ENCODE results near the gene RGS8.
"Not testable (repeated sequence)": the region's sequence is repeated elsewhere in the genome, so short reads cannot be mapped to it uniquely, and the experiment has no call there.

RGS8 gene

DNA sequence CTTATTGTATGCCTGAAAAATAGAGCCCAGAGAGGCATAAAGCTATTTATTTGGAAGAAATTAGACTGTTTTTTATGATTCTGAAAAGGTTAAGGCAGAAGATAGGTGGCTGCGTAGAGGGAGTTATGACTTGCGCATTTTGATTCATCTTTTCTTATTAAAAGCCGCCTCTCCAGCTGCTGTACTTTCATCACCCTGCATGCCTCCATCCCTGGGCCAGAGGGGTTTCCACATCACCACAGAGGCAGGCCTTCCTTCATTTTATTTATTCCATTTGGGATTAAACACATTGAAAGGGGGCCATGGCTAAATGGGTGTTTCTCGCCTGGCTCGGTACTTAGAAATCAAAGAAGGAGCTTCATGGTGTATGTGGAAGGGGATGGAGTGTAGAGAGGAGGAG, 14.6 kb upstream of the RGS8 start:
- H3K36me3 ChIP-seq (ENCODE audit: control insufficient read depth, insufficient read depth, low read length) = no peaks in the 10 kb centered on the region
- H3K27me3 ChIP-seq (ENCODE audit: control insufficient read depth, insufficient read depth, low read length) = no peaks in the 10 kb centered on the region
- H3K9ac ChIP-seq (ENCODE audit: low read length) = no peak overlapping the region
- no peaks in the 10 kb centered on the region for H3K9me3 ChIP-seq (ENCODE audit: control insufficient read depth, low read length)
- peaks cover 23% of the 10 kb centered on the region for H3K4me1 ChIP-seq (ENCODE audit: control insufficient read depth, insufficient read depth, low read length)
- H3K4me3 ChIP-seq (ENCODE audit: low read length) = no peak overlapping the region

DNA sequence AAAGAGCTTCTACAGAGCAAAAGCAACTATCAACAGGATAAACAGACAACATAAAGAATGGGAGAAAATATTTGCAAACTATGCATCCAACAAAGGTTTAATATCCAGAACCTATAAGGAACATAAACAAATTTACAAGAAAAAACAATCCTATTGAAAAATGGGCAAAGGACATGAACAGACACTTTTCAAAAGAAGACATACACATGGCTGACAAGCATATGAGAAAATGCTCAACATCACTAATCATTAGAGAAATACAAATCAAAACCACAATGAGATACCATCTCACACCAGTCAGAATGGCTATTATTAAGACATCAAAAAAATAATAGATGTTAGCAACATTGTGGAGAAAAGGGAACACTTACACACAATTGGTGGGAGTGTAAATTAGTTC, 8.8 kb upstream of the RGS8 start:
- not testable (repeated sequence) for H3K27me3 ChIP-seq (ENCODE audit: control insufficient read depth, insufficient read depth, low read length); H3K4me3 ChIP-seq (ENCODE audit: low read length); H3K9ac ChIP-seq (ENCODE audit: low read length); H3K9me3 ChIP-seq (ENCODE audit: control insufficient read depth, low read length); H3K36me3 ChIP-seq (ENCODE audit: control insufficient read depth, insufficient read depth, low read length)
- peaks cover 34% of the 10 kb centered on the region for H3K4me1 ChIP-seq (ENCODE audit: control insufficient read depth, insufficient read depth, low read length)

GRCh38 chr1:182690886-182691443, 6.6 kb upstream of the RGS8 start:
- no peak overlapping the region for H3K4me3 ChIP-seq (ENCODE audit: low read length)
- no peaks in the 10 kb centered on the region for H3K36me3 ChIP-seq (ENCODE audit: control insufficient read depth, insufficient read depth, low read length)
- H3K9me3 ChIP-seq (ENCODE audit: control insufficient read depth, low read length) = no peaks in the 10 kb centered on the region
- H3K27me3 ChIP-seq (ENCODE audit: control insufficient read depth, insufficient read depth, low read length) = no peaks in the 10 kb centered on the region
- no peak overlapping the region for H3K9ac ChIP-seq (ENCODE audit: low read length)
- H3K4me1 ChIP-seq (ENCODE audit: control insufficient read depth, insufficient read depth, low read length) = peaks cover 45% of the 10 kb centered on the region

DNA sequence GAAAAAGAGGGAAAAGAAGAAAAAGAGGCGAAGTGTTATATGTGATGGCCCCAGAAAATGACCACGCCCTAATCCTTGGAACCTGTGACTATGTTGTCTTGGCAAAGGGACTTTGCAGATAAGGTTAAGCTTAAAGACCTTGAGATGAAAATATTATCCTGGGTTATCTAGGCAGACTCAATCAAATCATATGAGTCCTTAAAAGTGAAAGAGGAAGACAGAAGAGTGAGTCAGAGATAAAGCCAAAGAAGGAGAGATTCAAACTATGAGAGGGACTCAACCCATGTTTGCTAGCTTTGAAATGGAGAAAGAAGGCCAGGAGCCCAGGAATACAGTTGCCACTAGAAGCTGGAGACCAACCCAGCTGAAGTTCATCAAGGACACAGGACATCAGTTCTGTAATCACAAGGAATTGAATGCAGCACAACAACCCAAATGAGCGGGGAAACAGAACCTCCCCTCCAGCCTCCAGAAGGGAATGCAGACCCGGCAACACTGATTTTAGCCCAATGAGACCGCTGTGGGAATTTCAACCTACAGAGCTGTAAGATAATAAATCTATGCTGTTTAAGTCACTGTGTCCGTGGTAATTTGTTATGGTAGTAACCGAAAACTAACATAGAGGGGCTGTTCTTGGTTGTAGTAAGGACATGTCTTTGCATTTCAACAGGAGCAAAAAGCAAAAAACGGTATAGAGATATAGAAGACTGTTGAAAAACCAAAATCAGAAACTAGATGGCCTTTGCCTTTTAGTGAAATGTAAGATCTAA, 4.2 kb upstream of the RGS8 start:
- Histone ChIP-seq H3K36me3 (ENCODE audit: control insufficient read depth, insufficient read depth, low read length) (no peaks in the 10 kb centered on the region), H3K4me1 (ENCODE audit: control insufficient read depth, insufficient read depth, low read length) (peaks cover 49% of the 10 kb centered on the region), H3K9ac (ENCODE audit: low read length) (no peak overlapping the region), H3K4me3 (ENCODE audit: low read length) (no peak overlapping the region), H3K9me3 (ENCODE audit: control insufficient read depth, low read length) (no peaks in the 10 kb centered on the region), H3K27me3 (ENCODE audit: control insufficient read depth, insufficient read depth, low read length) (no peaks in the 10 kb centered on the region)

DNA sequence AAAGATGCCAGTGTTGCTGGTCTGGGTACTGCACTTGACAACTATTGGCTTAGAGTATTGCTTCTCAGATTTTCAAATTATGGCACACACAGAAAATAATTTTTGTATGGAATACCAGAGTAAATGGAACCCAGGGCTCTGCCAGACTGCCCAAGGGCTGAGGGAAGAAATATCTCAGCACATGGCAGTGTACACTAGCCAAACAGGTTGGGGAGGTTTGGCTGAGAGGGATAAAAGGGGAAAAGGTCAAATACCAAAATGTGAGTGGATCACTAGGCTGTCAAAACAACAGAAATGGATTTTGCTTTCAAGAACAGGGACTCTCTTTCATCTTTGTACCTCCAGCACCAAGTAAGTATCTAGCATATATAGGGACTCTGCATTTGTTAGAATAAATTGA, 3.0 kb upstream of the RGS8 start:
- Histone ChIP-seq H3K4me1 (ENCODE audit: control insufficient read depth, insufficient read depth, low read length) (peaks cover 56% of the 10 kb centered on the region), H3K9ac (ENCODE audit: low read length) (no peak overlapping the region), H3K36me3 (ENCODE audit: control insufficient read depth, insufficient read depth, low read length) (no peaks in the 10 kb centered on the region), H3K9me3 (ENCODE audit: control insufficient read depth, low read length) (no peaks in the 10 kb centered on the region), H3K27me3 (ENCODE audit: control insufficient read depth, insufficient read depth, low read length) (no peaks in the 10 kb centered on the region), H3K4me3 (ENCODE audit: low read length) (no peak overlapping the region)

DNA sequence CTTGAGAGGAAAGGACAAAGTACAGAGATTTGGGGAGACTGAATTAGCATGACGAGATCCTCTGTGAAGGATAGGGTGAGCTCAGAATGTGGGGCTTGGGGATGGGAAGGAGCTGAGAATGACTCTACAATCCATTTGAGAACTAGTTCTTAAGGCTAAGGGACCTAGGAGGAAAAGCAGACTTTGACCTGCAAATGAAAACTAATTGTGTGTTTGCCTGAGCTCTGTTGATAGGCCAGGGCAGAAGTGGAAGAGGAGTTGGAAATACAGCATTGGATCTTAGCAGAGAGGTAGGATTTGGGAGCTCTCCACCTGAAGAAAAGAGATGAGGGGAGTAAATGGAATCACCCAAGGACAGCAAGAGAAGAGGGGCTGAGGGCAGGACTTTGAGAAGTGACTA, 2.1 kb upstream of the RGS8 start:
- H3K4me1 ChIP-seq (ENCODE audit: control insufficient read depth, insufficient read depth, low read length) = peaks cover 63% of the 10 kb centered on the region
- H3K4me3 ChIP-seq (ENCODE audit: low read length) = no peak overlapping the region
- H3K9me3 ChIP-seq (ENCODE audit: control insufficient read depth, low read length) = no peaks in the 10 kb centered on the region
- no peaks in the 10 kb centered on the region for H3K27me3 ChIP-seq (ENCODE audit: control insufficient read depth, insufficient read depth, low read length)
- H3K9ac ChIP-seq (ENCODE audit: low read length) = no peak overlapping the region
- no peaks in the 10 kb centered on the region for H3K36me3 ChIP-seq (ENCODE audit: control insufficient read depth, insufficient read depth, low read length)

GRCh38 chr1:182685215-182685614, 828 bp upstream of the RGS8 start:
- no peaks in the 10 kb centered on the region for H3K27me3 ChIP-seq (ENCODE audit: control insufficient read depth, insufficient read depth, low read length)
- no peak overlapping the region for H3K9ac ChIP-seq (ENCODE audit: low read length)
- no peaks in the 10 kb centered on the region for H3K9me3 ChIP-seq (ENCODE audit: control insufficient read depth, low read length)
- peaks cover 76% of the 10 kb centered on the region for H3K4me1 ChIP-seq (ENCODE audit: control insufficient read depth, insufficient read depth, low read length)
- H3K36me3 ChIP-seq (ENCODE audit: control insufficient read depth, insufficient read depth, low read length) = no peaks in the 10 kb centered on the region
- no peak overlapping the region for H3K4me3 ChIP-seq (ENCODE audit: low read length)

- H3K4me1 ChIP-seq (ENCODE audit: control insufficient read depth, insufficient read depth, low read length) = peaks cover 70% of the 10 kb centered on the region
- H3K4me3 ChIP-seq (ENCODE audit: low read length) = no peak overlapping the region
- H3K9me3 ChIP-seq (ENCODE audit: control insufficient read depth, low read length) = no peaks in the 10 kb centered on the region
Observed at GRCh38 chr1:182682898-182683501, 1.4 kb downstream of the RGS8 start.

DNA sequence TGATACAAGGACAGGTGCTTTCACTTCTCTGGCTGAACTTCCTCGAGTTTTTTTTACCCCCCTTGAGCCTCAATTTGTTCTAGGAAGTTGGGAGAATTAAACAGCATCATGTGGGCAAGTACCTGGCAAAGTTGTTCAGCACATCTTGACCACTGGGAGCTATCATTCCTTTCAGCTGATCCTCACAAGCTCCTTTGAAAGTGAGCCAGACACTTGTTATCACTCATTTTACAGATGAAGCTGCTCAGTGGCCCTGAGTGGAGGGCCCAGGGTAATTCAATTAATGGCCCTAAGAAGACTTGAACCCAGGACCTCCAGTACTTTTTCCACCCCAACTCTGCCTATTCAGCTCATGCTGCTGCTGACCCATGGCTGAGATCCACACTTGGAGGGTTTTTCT, 2.0 kb downstream of the RGS8 start:
- H3K27me3 ChIP-seq (ENCODE audit: control insufficient read depth, insufficient read depth, low read length) = no peaks in the 10 kb centered on the region
- peaks cover 64% of the 10 kb centered on the region for H3K4me1 ChIP-seq (ENCODE audit: control insufficient read depth, insufficient read depth, low read length)
- H3K9ac ChIP-seq (ENCODE audit: low read length) = no peak overlapping the region
- no peak overlapping the region for H3K4me3 ChIP-seq (ENCODE audit: low read length)
- no peaks in the 10 kb centered on the region for H3K9me3 ChIP-seq (ENCODE audit: control insufficient read depth, low read length)
- no peaks in the 10 kb centered on the region for H3K36me3 ChIP-seq (ENCODE audit: control insufficient read depth, insufficient read depth, low read length)

More at GRCh38 chr1:182682898-182683501, 1.4 kb downstream of the RGS8 start:
- H3K36me3 ChIP-seq (ENCODE audit: control insufficient read depth, insufficient read depth, low read length) = no peaks in the 10 kb centered on the region
- H3K27me3 ChIP-seq (ENCODE audit: control insufficient read depth, insufficient read depth, low read length) = no peaks in the 10 kb centered on the region
- no peak overlapping the region for H3K9ac ChIP-seq (ENCODE audit: low read length)

GRCh38 chr1:182681568-182681912, 2.8 kb downstream of the RGS8 start:
- Histone ChIP-seq H3K4me1 (ENCODE audit: control insufficient read depth, insufficient read depth, low read length) (peaks cover 56% of the 10 kb centered on the region), H3K9ac (ENCODE audit: low read length) (no peak overlapping the region), H3K4me3 (ENCODE audit: low read length) (no peak overlapping the region)

GRCh38 chr1:182680901-182681567, 3.4 kb downstream of the RGS8 start:
- no peaks in the 10 kb centered on the region for H3K27me3 ChIP-seq (ENCODE audit: control insufficient read depth, insufficient read depth, low read length)
- peaks cover 51% of the 10 kb centered on the region for H3K4me1 ChIP-seq (ENCODE audit: control insufficient read depth, insufficient read depth, low read length)
- H3K9ac ChIP-seq (ENCODE audit: low read length) = no peak overlapping the region
- no peaks in the 10 kb centered on the region for H3K36me3 ChIP-seq (ENCODE audit: control insufficient read depth, insufficient read depth, low read length)
- no peak overlapping the region for H3K4me3 ChIP-seq (ENCODE audit: low read length)
- H3K9me3 ChIP-seq (ENCODE audit: control insufficient read depth, low read length) = no peaks in the 10 kb centered on the region

More at GRCh38 chr1:182681568-182681912, 2.8 kb downstream of the RGS8 start:
- Histone ChIP-seq H3K27me3 (ENCODE audit: control insufficient read depth, insufficient read depth, low read length) (no peaks in the 10 kb centered on the region), H3K36me3 (ENCODE audit: control insufficient read depth, insufficient read depth, low read length) (no peaks in the 10 kb centered on the region), H3K9me3 (ENCODE audit: control insufficient read depth, low read length) (no peaks in the 10 kb centered on the region)

DNA sequence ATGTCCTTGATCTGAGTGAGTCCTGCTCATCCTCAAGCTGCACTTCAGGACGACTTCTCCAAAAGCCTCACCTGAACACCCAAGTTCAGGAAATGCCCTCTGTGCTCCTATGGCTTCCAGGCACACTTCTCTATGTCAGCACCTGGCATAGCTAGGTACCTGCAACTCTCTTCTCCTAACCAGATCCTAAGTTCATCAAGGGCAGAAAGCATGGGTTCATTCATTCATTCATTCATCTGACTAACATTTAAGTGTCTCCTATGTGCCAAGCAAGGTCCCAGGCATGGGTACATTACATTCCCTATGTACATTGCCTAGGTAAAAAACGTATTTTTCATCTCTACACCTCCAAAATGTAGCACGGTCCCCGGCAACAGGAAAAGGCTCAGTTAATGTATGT, 4.0 kb downstream of the RGS8 start:
- peaks cover 44% of the 10 kb centered on the region for H3K4me1 ChIP-seq (ENCODE audit: control insufficient read depth, insufficient read depth, low read length)
- H3K27me3 ChIP-seq (ENCODE audit: control insufficient read depth, insufficient read depth, low read length) = no peaks in the 10 kb centered on the region
- H3K36me3 ChIP-seq (ENCODE audit: control insufficient read depth, insufficient read depth, low read length) = no peaks in the 10 kb centered on the region
- no peak overlapping the region for H3K9ac ChIP-seq (ENCODE audit: low read length)
- no peak overlapping the region for H3K4me3 ChIP-seq (ENCODE audit: low read length)
- no peaks in the 10 kb centered on the region for H3K9me3 ChIP-seq (ENCODE audit: control insufficient read depth, low read length)

Measured in mucosa of stomach (tissue), 1 donor.